HG03575 (cell line): ENCODE data around the gene TLK1.

Experiments
- ATAC-seq: cut with Tn5 transposase; IDR thresholded peaks from one replicate; pipeline ENCODE4 v1.9.1; 2021; ENCODE audit not compliant: unreplicated experiment, insufficient number of reproducible peaks, low FRiP score; ENCODE audit errors: extremely low read depth

TLK1 gene

GRCh38 chr2:171160119-171160955, at the start of gene TLK1:
Gene TLK1 (minus strand): TSS chr2:171160893. CDS start chr2:171160428, 465 bp downstream.
- no peak for ATAC-seq

- no peak for ATAC-seq
Observed at GRCh38 chr2:171210216-171210863, 49.6 kb upstream of the TLK1 start.

- ATAC-seq: no peak
Observed at GRCh38 chr2:171208657-171209056, 48.0 kb upstream of the TLK1 start.

GRCh38 chr2:171206422-171207115, 45.9 kb upstream of the TLK1 start:
- no peak for ATAC-seq

- no peak for ATAC-seq
Observed at GRCh38 chr2:171205551-171205950, 44.9 kb upstream of the TLK1 start.

- no peak for ATAC-seq
Observed at GRCh38 chr2:171201767-171202166, 41.1 kb upstream of the TLK1 start.

- ATAC-seq: no peak
Observed at GRCh38 chr2:171201271-171201670, 40.6 kb upstream of the TLK1 start.

- ATAC-seq: no peak
Observed at GRCh38 chr2:171200469-171200868, 39.8 kb upstream of the TLK1 start.

GRCh38 chr2:171191021-171191420, 30.3 kb upstream of the TLK1 start:
- ATAC-seq: no peak

GRCh38 chr2:171187819-171188218, 27.1 kb upstream of the TLK1 start:
- no peak for ATAC-seq

GRCh38 chr2:171187177-171187576, 26.5 kb upstream of the TLK1 start:
- ATAC-seq: no peak

- no peak for ATAC-seq
Observed at GRCh38 chr2:171185941-171186340, 25.2 kb upstream of the TLK1 start.

GRCh38 chr2:171185165-171185818, 24.6 kb upstream of the TLK1 start:
- ATAC-seq: no peak

GRCh38 chr2:171181064-171182049, 20.7 kb upstream of the TLK1 start:
- ATAC-seq: no peak

- ATAC-seq: no peak
Observed at GRCh38 chr2:171180229-171180930, 19.7 kb upstream of the TLK1 start.

GRCh38 chr2:171178993-171179392, 18.3 kb upstream of the TLK1 start:
- ATAC-seq: no peak

- ATAC-seq: no peak
Observed at GRCh38 chr2:171176516-171176915, 15.8 kb upstream of the TLK1 start.

GRCh38 chr2:171174075-171174474, 13.4 kb upstream of the TLK1 start:
- ATAC-seq: no peak
